H1 (cell line): ENCODE measurements around the gene SLC39A10. TPM values are rescaled to one million over a fixed set of nuclear protein-coding genes. Genes with fewer than 3 reads are reported as not detected.

Experiments
- CREB1 ChIP-seq: IDR thresholded peaks from 2 replicates; pipeline ENCODE4 v1.6.1; 2012; ENCODE audit warnings: inconsistent platforms
- KDM4A ChIP-seq: IDR thresholded peaks from one replicate; pipeline ENCODE4 v1.7.1; 2012; ENCODE audit warnings: low read depth, mild to moderate bottlenecking, moderate library complexity, low read length, inconsistent platforms; ENCODE audit not compliant: severe bottlenecking
- POLR2A ChIP-seq, 2 experiments: IDR thresholded peaks; 1 replicate in 1 of 2; 2 replicates in 1 of 2; pipeline ENCODE4 v1.6.1; 2011; ENCODE audit warnings: low read depth in 2 of 2, low read length in 2 of 2, mild to moderate bottlenecking in 2 of 2; ENCODE audit errors: control extremely low read depth in 1 of 2
- polyA plus RNA-seq, 7 experiments: library from polyadenylated mRNA; depleted of rRNA in 3 of 7; stranded (reverse) in 5 of 7; unstranded in 2 of 7; fragments of >200 nt in 5 of 7; fragments of 200-250 nt in 2 of 7; gene quantifications; 1 replicate in 5 of 7; 2 replicates in 1 of 7; 4 replicates in 1 of 7; pipeline versions ENCODE4 v1.2.1 to v1.2.3, GENCODE V29; 2011 to 2013; ENCODE audit warnings: missing spikeins in 2 of 7, mixed read lengths in 2 of 7
- total RNA-seq: library from RNA; stranded (reverse); fragmentation: NEBNext Ultra II Directional; extraction: Animal tissue kit (Norgen Biotek cat#: 25700); gene quantifications from 2 replicates; pipeline ENCODE4 v1.2.1, GENCODE V29; 2021
- TF ChIP-seq, protein P1 (sequence below): IDR thresholded peaks from 2 replicates; pipeline ENCODE4 v1.6.1; 2012; ENCODE audit warnings: inconsistent platforms

The SLC39A10 gene
- total and polyA plus RNA-seq, 2 of the 8 experiments (the other 6 are each of a cell fraction or from before 2014, with no cell fraction given): 68.1 to 234 TPM

DNA sequence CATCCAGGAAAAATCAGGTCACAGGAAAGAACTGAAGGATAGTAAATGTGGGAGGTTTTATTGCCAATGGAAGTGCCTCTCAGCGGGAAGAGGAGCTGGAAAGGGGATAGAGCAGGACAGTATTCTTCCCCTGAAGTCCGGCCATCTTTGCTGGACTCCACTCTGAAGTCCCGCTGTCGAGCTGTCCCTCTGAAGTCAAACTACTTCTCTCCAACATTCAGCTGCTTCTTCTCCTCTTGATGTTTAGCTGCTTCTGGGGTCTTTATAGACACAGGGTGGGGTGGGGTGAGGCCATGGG is 23.5 kb upstream of the SLC39A10 start (continued):
- TF ChIP-seq, protein P1, sequence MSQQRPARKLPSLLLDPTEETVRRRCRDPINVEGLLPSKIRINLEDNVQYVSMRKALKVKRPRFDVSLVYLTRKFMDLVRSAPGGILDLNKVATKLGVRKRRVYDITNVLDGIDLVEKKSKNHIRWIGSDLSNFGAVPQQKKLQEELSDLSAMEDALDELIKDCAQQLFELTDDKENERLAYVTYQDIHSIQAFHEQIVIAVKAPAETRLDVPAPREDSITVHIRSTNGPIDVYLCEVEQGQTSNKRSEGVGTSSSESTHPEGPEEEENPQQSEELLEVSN: no peak
- TF ChIP-seq POLR2A (IDR thresholded peaks at IDR 0.05; ENCODE audit: control extremely low read depth in 1 of 2, low read depth in 2 of 2, low read length in 2 of 2): no peak
- TF ChIP-seq CREB1: no peak
- TF ChIP-seq KDM4A: no peak
